ENCODE results near the gene ANKRD39.
"Not testable (repeated sequence)": the region's sequence is repeated elsewhere in the genome, so short reads cannot be mapped to it uniquely, and the experiment has no call there.

Gene ANKRD39, protein sequence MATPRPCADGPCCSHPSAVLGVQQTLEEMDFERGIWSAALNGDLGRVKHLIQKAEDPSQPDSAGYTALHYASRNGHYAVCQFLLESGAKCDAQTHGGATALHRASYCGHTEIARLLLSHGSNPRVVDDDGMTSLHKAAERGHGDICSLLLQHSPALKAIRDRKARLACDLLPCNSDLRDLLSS

GRCh38 chr2:96857667-96858372, at the start of gene ANKRD39:
Gene ANKRD39 (minus strand): TSS chr2:96858016. CDS start chr2:96857987, 29 bp downstream.
- DNase-seq (ENCODE audit: low read depth in 2 of 2) = peak; percentile 94

DNA sequence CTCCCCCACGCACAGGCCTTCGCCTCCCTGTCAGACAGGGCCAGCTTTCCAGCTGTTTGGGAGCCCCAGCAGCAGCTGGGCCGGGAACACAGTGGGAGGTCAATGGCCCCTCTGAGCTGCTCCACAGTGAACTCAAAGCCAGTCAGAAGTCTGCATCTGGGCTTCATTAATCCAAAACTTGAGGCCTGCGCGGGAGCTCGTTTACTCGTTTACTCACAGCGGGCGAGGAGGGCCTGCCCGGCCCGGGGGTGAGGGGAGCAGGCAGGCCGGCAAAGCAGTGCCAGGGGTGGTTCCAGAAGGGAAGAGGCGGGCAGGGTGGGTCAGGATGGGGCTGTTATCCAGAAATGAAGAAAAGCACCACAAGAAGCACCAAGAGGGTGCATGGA, 48.9 kb upstream of the ANKRD39 start:
- no peak for DNase-seq (ENCODE audit: low read depth in 2 of 2)

GRCh38 chr2:96903815-96904214, 46.0 kb upstream of the ANKRD39 start:
- no peak for DNase-seq (ENCODE audit: low read depth in 2 of 2)

GRCh38 chr2:96903318-96903717, 45.5 kb upstream of the ANKRD39 start:
- DNase-seq (ENCODE audit: low read depth in 2 of 2) = no peak

- no peak for DNase-seq (ENCODE audit: low read depth in 2 of 2)
Observed at GRCh38 chr2:96900237-96900636, 42.4 kb upstream of the ANKRD39 start.

DNA sequence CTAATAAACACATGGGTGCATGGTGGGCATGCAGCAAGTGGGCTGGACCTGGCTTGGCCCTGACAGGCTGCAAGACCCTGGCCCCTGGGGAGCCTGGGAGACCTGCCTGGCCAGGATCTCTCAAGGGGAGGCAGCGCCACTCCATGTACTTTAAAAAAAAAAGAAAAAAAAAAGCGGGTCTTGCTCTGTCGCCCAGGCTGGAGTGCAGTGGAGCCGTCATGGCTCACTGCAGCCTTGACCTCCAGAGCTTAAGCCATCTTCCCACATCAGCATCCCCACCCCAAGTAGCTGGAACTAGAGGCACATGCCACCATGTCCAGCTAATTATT, 41.6 kb upstream of the ANKRD39 start:
- DNase-seq (ENCODE audit: low read depth in 2 of 2) = no peak

DNA sequence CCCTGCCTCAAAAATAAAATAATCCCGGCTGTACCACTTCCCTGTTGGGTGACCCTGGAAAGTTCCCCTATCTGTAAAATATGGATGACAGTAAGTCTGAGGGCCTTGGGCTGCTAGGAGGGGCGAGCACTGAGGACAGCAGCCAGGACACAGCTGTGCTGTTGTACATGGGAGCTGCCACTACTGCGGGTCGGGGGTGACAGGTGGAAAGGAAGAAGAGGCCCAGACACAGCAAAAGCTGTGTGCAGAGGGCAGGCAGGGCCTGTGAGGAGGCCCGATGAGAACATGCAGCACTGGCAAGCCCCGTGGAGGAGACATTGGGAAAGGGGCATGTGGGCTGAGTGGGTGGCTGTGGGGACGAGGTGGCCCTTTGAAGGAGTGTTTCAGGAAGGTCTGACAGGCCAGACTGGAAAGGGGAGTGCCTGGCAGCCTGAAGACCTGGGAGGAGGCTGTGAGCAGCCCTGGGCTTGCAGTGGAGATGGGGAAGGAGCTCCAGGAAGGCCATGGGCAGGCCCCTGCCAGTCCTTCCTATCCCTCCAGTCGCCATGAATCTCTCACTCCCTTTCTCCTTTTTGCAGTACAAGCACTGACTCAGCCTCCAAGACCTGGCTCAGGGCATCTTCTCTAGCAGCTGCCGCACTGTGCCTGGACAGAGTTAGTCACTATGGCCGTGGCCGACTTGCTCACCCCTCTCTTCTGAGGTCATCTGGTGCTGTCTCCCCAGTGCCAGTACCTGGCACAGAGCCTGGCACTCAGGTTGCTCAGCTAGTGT, 41.0 kb upstream of the ANKRD39 start:
- no peak for DNase-seq (ENCODE audit: low read depth in 2 of 2)

DNA sequence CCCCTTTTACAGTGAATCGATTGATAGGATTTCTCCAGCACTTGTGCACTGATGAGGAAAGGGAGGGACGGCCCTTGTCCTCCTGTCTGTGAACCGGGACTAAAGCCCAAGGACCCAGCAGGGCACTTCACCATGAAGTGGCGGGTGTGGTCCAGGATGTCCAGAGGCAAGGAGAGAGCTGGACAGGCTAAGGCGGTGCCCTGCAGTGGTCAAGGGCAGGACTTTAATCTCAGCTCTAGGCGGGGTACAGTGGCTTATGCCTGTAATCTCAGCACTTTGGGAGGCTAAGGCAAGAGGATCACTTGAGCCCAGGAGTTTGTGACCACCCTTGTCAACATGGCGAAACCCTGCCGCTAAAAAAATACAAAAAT, 40.3 kb upstream of the ANKRD39 start:
- DNase-seq (ENCODE audit: low read depth in 2 of 2) = no peak

GRCh38 chr2:96897491-96898134, 39.8 kb upstream of the ANKRD39 start:
- no peak for DNase-seq (ENCODE audit: low read depth in 2 of 2)

GRCh38 chr2:96895746-96896651, 38.2 kb upstream of the ANKRD39 start:
- no peak for DNase-seq (ENCODE audit: low read depth in 2 of 2)

GRCh38 chr2:96895032-96895745, 37.4 kb upstream of the ANKRD39 start:
- DNase-seq (ENCODE audit: low read depth in 2 of 2) = no peak

- no peak for DNase-seq (ENCODE audit: low read depth in 2 of 2)
Observed at GRCh38 chr2:96894151-96894531, 36.3 kb upstream of the ANKRD39 start.

DNA sequence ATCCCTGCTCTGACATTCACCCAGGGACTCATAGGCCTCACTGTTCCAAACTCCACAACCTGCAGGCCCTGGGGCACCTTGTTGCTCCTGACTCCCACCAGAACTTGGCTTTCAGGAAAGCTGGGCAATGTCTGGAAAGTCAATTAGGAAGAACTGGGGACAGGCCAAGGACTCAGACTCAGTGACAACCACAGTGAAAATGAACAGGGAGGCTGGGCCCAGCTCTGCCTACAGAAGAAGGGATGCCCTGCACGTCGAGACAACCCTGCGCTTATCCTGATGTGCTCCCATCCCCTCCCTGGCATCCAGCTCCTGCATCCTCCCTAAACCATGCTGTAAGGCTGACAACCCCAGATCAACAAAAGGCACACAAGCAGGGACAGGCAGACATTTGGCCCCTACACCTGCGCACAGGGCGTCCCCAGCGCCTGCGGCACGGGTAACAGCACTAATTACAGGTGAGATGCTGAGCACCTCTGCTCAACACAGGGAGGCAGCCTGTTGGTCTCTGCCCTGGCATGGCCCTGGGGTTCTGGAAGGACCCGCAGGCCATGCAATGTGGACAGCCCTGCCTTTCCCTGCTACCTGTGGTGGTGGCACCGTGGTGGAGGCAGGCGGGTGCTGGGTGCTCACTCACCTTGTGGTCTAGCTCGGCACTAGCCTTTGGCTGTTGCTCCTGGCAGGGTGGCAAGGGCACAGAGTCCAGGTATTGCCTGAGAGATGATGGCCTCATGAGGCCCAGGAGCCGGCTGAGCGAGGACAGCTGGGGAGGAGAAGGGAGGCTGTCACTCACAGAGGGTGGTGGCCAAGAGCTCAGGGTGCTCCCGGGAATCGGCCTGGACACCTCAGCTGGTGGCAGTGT, 35.7 kb upstream of the ANKRD39 start:
- DNase-seq (ENCODE audit: low read depth in 2 of 2) = no peak

DNA sequence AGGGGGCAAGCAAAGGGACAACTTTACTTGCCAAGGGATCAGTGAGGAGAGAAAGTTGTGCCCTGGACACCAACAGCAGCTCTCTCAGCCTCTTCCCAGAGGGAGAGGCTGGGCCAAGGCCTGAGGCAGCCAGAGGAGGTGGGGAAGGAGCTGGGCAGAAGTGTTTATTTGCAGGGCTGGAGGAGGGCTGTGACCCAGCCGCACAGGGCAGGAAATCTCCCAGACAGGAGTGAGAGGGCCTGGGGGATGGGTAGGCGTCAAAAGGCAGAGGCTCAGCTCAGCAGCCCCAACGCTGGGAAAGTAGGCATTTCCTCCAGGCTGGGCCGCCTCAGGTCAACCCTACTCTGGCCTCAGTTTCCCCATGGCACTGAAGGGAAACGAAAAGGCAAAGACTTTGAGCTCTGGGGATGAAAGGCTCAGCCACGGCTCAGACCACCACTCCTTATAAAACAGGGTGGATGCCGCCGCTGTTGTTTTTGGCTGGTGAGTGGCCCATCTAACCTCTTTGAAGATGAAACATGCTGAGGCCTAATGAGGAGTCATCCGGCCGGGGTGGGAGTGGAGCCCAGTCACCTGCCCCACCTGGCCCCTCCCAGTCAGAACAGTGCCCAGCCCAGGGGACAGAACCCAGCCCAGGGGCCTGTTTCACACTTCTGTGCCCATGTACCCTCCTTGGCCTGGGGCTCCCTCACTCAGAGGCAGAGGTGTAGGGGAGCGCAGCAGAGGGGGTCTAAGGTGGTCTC, 33.9 kb upstream of the ANKRD39 start:
- DNase-seq (ENCODE audit: low read depth in 2 of 2) = no peak

DNA sequence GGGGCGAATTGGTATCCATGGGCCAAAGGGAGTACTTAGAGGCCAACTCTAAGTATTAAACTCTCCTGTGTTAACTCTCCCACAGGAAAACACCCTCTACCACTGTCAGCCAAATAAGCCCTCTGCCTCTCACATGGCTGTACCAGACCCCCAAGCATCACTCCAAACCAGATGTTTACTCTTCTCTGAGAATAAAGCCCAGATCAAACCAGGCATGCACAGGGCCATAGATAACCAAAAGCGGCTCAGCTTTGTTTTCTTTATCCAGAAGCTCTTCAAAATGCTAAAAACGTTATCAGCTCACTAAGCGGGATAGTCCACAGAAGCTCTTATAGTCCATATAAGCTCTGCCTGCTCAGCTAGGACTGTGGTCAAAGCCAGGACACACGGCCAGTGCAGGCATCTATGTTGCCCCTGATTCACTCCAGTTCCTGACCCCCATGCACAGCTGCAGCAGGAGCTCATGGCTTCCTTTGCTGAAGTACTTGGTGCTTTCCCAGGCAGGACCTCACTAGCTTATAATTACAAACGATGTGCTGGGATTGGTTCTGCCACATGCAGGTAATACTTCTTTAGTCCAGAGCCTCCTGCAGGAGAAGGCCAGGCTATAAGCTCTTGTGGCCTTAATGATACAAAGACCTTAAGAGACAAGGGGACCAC, 33.0 kb upstream of the ANKRD39 start:
- DNase-seq (ENCODE audit: low read depth in 2 of 2) = no peak

GRCh38 chr2:96890252-96890651, 32.4 kb upstream of the ANKRD39 start:
- no peak for DNase-seq (ENCODE audit: low read depth in 2 of 2)

DNA sequence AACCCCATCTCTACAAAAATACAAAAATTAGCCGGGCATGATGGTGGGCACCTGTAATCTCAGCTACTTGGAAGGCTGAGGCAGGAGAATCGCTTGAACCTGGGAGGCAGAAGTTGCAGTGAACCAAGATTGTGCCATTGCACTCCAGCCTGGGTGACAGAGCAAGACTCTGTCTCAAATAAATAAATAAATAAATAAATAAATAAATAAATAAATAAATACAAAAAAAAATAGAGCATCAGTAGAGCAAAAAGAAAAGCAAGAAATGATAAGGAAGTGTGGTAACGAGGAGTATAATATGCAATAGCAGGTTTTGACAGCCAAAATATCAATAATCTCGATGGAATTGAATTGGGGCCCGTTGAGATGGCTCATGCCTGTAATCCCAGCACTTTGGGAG, 31.7 kb upstream of the ANKRD39 start:
- DNase-seq (ENCODE audit: low read depth in 2 of 2) = not testable (repeated sequence)

- DNase-seq (ENCODE audit: low read depth in 2 of 2) = no peak
Observed at GRCh38 chr2:96888072-96889011, 30.5 kb upstream of the ANKRD39 start.
